ENCODE results near the gene MOB1B. TPM values are rescaled to one million over a fixed set of nuclear protein-coding genes. Genes with fewer than 3 reads are reported as not detected.
"Not testable (repeated sequence)": the region's sequence is repeated elsewhere in the genome, so short reads cannot be mapped to it uniquely, and the experiment has no call there.

MOB1B gene
- total RNA-seq (2014; rRNA removed; shearing (Covaris generic); ENCODE audit: low replicate concordance): 2.6 and 3.3 TPM in 2 replicates

- peak; percentile 78 for DNase-seq (ENCODE audit: low read depth)
- in situ Hi-C loops (cut with HindIII; ENCODE audit: low pct_unique_long_range_greater_than_20kb, low sequenced_read_pairs): no loop called here
These were observed at the start of gene MOB1B for GRCh38 chr4:70901984-70902576. Gene MOB1B, plus strand, starts transcription at chr4:70902369. Its CDS starts 168 bp downstream, at chr4:70902537.

- in situ Hi-C loops (cut with HindIII; ENCODE audit: low pct_unique_long_range_greater_than_20kb, low sequenced_read_pairs): no loop called here
- DNase-seq (ENCODE audit: low read depth): no peak
These were observed 46.7 kb upstream of the MOB1B start for GRCh38 chr4:70855464-70855863.

DNA sequence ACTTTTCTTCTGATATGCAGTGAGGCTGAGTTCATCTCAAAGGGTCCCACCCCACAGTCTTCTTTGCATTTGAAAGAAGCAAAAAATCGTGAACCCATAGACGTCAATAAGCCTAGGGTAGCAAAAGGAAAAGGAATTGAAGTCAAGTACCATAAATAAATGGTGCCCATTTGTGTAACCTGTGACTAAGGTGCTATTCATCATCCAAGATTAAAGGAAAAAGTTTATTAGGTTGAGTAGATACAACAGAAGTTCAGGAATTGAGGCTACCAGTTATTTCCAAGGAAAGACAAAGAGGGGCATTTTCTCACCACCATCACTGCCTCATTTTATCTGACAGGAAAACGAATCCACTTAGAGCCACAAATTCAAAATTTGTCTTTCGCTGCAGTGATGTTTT is 43.7 kb upstream of the MOB1B start:
- no peak for DNase-seq (ENCODE audit: low read depth)
- in situ Hi-C loops (cut with HindIII; ENCODE audit: low pct_unique_long_range_greater_than_20kb, low sequenced_read_pairs): no loop called here

GRCh38 chr4:70859066-70859465 is 43.1 kb upstream of the MOB1B start:
- DNase-seq (ENCODE audit: low read depth): no peak
- in situ Hi-C loops (cut with HindIII; ENCODE audit: low pct_unique_long_range_greater_than_20kb, low sequenced_read_pairs): no loop called here

- no peak for DNase-seq (ENCODE audit: low read depth)
- in situ Hi-C loops (cut with HindIII; ENCODE audit: low pct_unique_long_range_greater_than_20kb, low sequenced_read_pairs): no loop called here
These were observed 38.9 kb upstream of the MOB1B start for GRCh38 chr4:70863099-70863790.

DNA sequence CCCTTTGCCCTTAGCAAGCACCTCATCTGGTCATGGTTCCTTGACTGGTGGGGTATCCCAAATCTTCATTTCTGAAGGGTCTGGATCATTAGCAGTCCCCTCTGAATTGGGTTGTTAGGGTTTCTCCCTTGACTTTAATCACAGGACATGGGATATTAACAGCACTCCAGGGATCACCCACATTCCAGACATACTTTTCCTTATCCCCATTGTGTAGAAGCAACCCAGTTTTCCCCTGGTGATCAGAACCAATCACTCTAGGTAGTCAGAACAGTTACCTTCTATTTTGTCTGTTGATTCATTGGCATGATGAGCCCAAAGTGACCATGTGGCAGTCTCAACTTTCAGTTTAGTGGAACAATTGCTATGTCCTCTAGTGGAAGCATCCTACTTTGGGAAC is 33.4 kb upstream of the MOB1B start:
- no peak for DNase-seq (ENCODE audit: low read depth)
- in situ Hi-C loops (cut with HindIII; ENCODE audit: low pct_unique_long_range_greater_than_20kb, low sequenced_read_pairs): no loop called here

DNA sequence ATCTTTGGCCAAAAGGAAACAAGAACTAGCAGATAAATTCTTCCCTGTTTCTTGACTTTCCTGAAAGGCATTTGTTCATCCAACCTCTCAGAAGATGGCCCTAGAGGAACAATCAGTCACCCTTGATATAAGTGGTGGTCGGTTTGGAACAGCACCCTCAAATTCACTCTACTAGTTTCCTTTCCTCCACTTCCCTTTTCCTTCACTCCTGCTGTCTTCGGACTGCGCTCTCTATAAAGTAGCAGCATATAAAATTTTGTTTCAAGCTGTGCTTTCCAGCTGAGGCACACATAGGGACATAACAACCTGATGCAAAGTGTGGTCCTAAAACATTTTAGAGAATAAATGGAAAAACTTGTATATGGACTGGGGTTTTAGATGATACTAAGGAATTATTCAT is 29.0 kb upstream of the MOB1B start:
- DNase-seq (ENCODE audit: low read depth): no peak
- in situ Hi-C loops (cut with HindIII; ENCODE audit: low pct_unique_long_range_greater_than_20kb, low sequenced_read_pairs): no loop called here

GRCh38 chr4:70874268-70875156 is 27.7 kb upstream of the MOB1B start:
- no peak for DNase-seq (ENCODE audit: low read depth)
- in situ Hi-C loops (cut with HindIII; ENCODE audit: low pct_unique_long_range_greater_than_20kb, low sequenced_read_pairs): no loop called here

DNA sequence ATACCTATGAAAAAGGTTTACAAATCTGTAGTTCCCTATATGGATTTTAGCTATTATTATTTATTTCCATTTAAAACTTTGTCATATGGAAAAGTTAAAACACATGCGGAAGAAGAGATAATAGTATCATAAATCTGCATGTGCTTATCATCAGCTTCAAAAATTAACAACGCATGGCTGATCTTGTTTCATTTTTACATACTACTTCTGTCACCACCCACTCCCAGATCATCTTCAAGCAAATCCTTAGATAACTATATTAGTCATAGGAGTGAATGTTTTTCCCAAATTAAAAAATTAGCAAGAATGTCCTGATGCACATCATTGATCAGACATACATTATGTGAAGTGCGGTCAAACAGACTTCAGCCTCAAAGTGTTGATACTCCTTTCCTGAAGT is 24.6 kb upstream of the MOB1B start:
- in situ Hi-C loops (cut with HindIII; ENCODE audit: low pct_unique_long_range_greater_than_20kb, low sequenced_read_pairs): no loop called here
- DNase-seq (ENCODE audit: low read depth): no peak

DNA sequence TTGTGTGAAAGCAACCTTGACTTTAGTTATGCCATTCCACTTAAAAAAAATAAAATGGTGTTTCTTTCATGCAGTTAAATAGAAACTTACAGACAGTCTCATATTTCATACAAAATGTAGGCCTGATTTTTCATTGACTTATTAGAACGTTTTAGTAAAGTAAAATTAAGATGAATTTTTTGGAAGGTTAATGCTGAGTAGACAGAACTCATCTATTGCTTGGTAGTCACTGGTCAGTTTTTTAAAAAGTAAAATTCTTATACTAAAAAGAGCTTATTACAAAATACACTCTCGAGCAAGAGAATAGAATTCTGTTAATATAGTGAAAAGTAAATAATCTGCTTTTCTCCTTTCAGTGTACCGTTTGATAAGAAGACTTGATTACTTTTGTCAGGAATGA is 21.4 kb upstream of the MOB1B start:
- no peak for DNase-seq (ENCODE audit: low read depth)
- in situ Hi-C loops (cut with HindIII; ENCODE audit: low pct_unique_long_range_greater_than_20kb, low sequenced_read_pairs): no loop called here

- in situ Hi-C loops (cut with HindIII; ENCODE audit: low pct_unique_long_range_greater_than_20kb, low sequenced_read_pairs): no loop called here
- DNase-seq (ENCODE audit: low read depth): no peak
These were observed 17.0 kb upstream of the MOB1B start for GRCh38 chr4:70885174-70885573.

- DNase-seq (ENCODE audit: low read depth): no peak
- in situ Hi-C loops (cut with HindIII; ENCODE audit: low pct_unique_long_range_greater_than_20kb, low sequenced_read_pairs): no loop called here
These were observed 9.9 kb upstream of the MOB1B start for GRCh38 chr4:70892086-70892769.

DNA sequence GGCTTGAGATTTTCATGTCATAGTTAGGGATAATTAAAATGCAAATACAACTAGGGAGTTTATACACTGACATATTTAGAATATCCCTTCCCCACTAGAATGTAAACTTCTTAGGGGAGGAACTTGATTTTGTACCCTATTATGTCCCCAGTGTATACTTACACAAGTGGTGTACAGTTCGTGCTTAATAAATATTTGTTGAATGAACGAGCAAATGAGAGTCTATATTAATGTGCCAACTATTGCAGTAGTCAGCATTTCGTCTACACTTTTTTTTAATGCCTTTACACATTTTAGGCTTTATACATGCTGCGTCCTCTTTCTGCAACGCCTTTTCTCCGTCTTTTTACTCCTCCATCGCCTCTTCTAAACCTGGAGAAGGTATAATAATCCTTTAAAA is 8.4 kb upstream of the MOB1B start:
- in situ Hi-C loops (cut with HindIII; ENCODE audit: low pct_unique_long_range_greater_than_20kb, low sequenced_read_pairs): no loop called here
- no peak for DNase-seq (ENCODE audit: low read depth)

- in situ Hi-C loops (cut with HindIII; ENCODE audit: low pct_unique_long_range_greater_than_20kb, low sequenced_read_pairs): no loop called here
These were observed 6.8 kb upstream of the MOB1B start for GRCh38 chr4:70895405-70895804.

GRCh38 chr4:70895811-70896491 is 6.2 kb upstream of the MOB1B start:
- DNase-seq (ENCODE audit: low read depth): peak; percentile 40
- in situ Hi-C loops (cut with HindIII; ENCODE audit: low pct_unique_long_range_greater_than_20kb, low sequenced_read_pairs): no loop called here

More at GRCh38 chr4:70895405-70895804, 6.8 kb upstream of the MOB1B start:
- DNase-seq (ENCODE audit: low read depth): no peak

GRCh38 chr4:70898581-70898980 is 3.6 kb upstream of the MOB1B start:
- DNase-seq (ENCODE audit: low read depth); in situ Hi-C loops (cut with HindIII; ENCODE audit: low pct_unique_long_range_greater_than_20kb, low sequenced_read_pairs): not testable (repeated sequence)

- in situ Hi-C loops (cut with HindIII; ENCODE audit: low pct_unique_long_range_greater_than_20kb, low sequenced_read_pairs): no loop called here
- DNase-seq (ENCODE audit: low read depth): no peak
These were observed 574 bp upstream of the MOB1B start for GRCh38 chr4:70901607-70901983.
